HK-2 (cell line): ENCODE data around the gene APOBEC2.

ENCODE experiments used
- DNase-seq: peaks from one replicate; pipeline ENCODE4 v3.0.0-alpha.2; 2018; ENCODE audit not compliant: unreplicated experiment

Gene APOBEC2

DNA sequence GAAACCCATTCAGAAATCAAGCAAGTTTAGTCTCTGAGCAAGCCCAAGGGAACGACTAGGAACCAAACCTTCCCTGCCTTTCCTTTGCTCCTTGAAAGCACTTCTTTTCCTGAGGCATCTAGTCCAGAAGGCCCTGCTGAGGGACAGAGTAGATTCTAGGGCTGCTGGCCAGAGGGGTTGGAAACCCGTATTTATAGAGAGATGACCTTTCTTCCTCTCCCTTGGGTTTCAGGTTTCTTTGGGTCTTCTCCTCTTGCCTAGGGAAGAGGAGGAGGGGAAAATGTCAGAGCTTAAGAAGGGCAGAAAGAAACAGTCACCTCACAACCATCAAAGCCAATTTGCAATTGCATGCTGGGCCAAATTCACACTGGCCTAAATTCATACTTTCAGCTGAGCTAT is 5.8 kb downstream of the APOBEC2 start:
- DNase-seq, result no peak

DNA sequence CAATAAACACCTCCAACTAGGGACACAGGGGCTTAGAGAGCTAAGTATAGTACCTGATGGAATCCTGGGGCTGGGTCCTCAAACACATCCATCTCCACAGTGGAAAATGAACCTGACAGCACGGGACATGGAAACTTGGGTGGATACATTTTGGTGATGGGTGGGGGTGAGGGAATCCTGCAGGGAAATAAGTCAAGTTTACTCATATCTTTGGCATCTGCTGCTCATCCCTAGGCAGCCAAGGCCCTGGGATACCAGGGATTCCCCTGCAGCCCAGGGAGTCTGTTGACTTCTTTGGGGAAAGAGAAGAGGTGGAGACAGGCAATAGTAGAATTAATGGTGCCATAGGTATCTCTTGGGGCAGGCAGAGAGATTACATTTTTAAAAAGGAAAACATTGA is 6.6 kb downstream of the APOBEC2 start:
- no peak for DNase-seq

DNA sequence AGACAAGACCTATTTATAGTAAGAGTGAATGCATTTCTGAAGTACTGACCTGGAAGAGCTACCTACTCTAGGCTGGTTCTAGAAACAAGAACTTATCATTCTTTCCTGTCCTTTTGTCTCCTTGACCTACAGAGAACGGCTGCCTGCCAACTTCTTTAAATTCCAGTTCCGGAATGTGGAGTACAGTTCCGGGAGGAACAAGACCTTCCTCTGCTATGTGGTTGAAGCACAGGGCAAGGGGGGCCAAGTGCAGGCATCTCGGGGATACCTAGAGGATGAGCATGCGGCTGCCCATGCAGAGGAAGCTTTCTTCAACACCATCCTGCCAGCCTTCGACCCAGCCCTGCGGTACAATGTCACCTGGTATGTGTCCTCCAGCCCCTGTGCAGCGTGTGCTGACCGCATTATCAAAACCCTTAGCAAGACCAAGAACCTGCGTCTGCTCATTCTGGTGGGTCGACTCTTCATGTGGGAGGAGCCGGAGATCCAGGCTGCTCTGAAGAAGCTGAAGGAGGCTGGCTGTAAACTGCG is 8.3 kb downstream of the APOBEC2 start:
- no peak for DNase-seq

GRCh38 chr6:41062056-41062455 is 9.1 kb downstream of the APOBEC2 start:
- DNase-seq, result no peak

DNA sequence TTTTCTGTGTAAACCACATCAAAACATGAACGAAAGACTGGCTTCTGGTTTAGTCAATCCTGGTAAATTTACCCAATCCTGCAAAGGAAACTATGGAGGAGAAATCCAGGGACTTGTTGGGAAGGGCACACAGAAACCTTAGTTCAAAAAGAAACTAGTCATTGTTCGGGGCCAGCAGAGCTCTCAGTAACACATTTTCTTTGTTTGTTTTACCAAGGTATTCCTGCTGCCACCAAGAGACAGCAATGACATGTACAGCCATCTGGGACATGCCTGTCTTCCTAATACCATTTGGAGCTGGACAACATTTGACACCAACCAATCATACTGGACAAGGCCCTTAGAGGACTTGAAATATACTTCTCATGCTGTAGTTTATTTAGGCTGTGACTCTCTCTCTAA is 10.9 kb downstream of the APOBEC2 start:
- DNase-seq, result no peak

DNA sequence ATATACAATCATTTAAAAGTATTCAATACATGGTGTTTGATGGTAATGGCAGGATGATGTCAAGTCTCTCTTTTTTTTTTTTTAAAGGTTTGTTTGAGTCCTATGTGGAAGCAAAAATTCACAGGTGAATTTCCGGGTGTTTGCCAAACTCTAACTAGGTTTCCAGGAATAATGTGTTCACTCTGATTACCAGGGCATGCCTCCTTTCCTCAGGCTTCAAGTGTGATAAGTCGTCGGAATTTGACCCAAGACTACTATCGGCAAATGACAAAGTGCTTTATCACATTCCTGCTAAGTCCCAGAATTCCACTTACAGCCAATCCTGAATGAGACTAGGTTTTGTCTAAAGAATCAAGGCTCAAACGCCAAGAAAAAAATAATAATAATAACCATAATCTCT is 11.8 kb downstream of the APOBEC2 start:
- no peak for DNase-seq

DNA sequence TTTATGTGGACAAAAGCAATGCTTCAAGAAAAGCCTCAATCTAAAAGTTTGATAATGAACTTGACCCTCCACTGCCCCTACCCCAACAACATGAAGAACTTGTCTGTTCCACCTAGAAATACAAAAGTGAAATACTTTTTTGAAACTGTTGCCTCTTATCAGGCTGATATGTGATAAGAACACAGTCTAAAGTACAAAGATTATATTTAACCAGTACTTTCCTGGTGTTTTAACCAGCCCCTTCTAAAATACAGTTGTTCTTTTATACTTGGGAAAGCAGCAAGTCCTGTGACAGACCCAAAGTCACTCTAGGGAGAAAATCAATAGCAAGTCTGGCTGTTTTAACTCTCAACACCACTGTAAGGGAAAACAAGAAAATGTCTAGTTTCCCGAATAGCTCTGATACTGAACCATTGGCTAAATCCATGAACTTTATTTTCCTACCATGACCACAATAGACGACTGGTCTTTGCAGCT is 12.6 kb downstream of the APOBEC2 start:
- no peak for DNase-seq

DNA sequence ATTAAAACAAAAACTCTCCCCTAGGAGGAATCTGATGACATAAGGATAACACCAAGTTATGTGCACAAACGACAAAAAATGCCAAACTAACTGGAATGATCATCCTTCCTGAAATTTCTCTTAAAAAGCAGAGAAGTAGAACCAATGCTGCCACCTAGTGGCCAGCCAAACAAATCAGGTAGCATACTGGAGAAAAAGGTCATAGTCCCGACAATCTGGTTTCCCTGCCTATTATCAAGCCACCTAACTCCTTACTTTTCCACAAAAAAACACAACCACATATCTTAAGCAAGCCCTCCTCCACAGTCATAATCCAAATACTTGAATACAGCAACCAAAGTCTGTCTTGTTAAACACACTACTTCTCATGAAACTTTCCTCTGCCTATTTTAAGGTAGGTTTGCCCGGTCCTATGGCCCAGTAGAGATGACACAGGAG is 13.9 kb downstream of the APOBEC2 start:
- peak; percentile 64 for DNase-seq

- DNase-seq, result no peak
Measured at GRCh38 chr6:41071501-41071922, 18.5 kb downstream of the APOBEC2 start.

GRCh38 chr6:41071923-41072835 is 19.2 kb downstream of the APOBEC2 start, which contains the start of gene OARD1:
OARD1 (minus strand) TSS chr6:41072356; CDS start chr6:41071634, 722 bp downstream.
- peak; percentile 100 for DNase-seq

- no peak for DNase-seq
Measured at GRCh38 chr6:41072836-41073202, 19.8 kb downstream of the APOBEC2 start, which contains the start of gene NFYA. NFYA (plus strand) TSS chr6:41072974; CDS start chr6:41079090, 6,116 bp downstream.

- DNase-seq, result peak; percentile 79
Measured at GRCh38 chr6:41073203-41073967, 20.4 kb downstream of the APOBEC2 start.

- DNase-seq, result no peak
Measured at GRCh38 chr6:41073968-41074691, 21.1 kb downstream of the APOBEC2 start.

DNA sequence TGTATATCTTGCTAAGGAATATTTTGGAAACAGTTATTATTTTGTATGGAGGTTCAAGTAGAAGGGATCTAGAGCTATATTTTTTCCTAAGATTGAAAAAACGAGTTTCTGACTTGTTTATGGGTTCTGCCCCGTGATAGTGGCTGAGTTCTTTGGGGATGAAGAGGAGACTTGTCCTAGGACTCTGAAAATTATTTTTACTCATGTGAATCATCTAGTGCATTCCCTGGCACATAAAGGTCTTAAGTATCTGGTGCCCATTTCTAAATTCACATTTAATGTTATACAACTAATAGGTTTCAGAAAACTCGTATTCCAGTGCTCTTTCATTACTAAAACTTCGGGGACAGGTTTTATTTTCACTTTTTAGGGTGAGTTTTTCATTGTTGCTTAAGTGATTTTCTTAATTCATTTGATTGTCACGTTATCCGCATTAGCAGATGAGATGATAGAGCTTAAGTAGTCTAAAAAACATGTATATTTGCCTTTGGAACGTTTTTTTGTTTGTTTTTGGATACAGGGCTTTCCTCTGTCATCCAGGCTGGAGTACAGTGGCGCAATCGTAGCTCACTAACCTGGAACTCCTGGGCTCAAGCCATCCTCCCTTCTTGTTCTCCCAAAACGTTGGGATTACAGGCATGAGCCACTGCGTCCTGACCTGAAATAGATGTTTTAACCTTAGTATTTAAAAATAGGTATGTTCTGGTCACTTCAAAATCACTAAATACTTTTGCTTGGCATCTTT is 21.9 kb downstream of the APOBEC2 start:
- DNase-seq, result no peak

DNA sequence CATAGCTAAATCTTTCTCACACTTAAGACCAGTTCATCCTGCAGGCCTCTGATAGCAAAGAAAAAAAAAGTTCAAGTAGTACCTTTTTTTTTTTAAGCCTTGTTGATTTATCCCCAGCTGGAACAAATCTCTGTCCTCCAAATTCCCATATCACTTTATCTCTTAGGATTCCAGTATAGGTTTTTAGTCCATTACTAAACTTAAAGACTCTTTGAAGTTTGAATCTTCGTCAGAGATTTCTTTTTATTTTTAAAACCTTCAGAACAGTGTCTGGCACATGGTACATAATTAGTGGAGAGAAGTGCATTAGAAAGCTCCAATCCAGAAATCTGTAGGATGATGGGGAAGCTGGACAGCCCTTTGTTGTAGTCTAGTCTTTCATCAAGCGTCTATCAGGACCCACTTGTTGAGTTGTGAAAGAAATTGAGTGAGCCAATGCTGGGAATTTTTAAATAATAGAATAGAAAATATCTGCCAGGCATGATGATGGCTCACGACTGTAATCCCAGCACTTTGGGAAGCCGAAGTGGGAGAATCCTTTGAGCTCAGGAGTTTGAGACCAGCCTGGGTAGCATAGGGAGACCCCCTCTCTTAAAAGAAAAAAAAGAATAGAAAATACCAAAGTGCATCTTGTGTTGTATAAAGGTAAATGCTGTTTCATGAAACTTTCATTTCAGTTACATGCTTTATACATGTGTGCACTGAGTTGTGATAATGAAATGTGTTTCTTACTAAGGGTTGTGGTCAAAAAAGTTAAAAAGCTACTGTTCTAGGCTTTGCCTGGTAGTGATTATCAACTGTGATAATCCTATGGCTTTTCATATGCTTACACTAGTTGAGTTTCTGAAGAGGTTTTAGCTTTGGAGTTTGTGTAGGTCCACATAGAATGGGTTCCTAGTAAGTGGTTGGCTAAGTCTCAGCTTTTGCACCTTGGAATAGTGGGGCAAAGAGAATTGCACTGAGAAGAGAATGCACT is 22.9 kb downstream of the APOBEC2 start:
- no peak for DNase-seq

DNA sequence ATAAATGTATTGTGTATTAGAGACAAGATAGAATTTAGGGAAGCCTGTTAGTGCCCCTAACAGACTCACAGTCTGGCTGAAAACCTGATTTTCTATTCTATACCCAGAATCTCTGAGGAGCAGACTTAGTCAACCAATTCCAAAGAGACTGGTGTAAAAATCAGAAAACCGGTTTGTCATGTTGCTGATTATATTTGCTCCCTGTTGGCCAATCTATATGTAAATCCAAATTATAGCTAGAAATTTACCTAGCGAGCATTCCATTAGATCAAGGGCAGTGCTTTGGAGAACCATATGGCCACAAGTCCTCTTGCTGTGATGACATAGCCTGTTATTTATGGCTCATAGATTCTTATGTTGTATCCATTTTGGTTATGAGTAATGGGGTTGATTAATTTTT is 24.5 kb downstream of the APOBEC2 start:
- no peak for DNase-seq

GRCh38 chr6:41078101-41078500 is 25.1 kb downstream of the APOBEC2 start:
- no peak for DNase-seq

DNA sequence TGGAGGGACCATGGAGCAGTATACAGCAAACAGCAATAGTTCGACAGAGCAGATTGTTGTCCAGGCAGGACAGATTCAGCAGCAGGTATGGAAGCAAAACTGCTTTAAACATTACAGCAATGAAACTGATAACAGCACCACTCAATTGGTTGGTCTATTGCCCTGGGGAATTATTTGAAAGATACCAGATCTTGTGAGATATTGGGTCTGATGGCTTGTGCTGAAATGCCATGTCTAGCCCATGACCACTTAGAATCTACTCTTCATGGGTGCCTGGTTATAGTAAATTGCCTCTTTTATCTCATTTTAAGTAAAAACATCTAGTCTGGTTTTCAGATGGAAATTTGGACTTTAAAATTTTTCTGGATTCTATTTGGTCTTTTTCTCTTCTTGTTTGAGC is 26.1 kb downstream of the APOBEC2 start:
- DNase-seq, result no peak

DNA sequence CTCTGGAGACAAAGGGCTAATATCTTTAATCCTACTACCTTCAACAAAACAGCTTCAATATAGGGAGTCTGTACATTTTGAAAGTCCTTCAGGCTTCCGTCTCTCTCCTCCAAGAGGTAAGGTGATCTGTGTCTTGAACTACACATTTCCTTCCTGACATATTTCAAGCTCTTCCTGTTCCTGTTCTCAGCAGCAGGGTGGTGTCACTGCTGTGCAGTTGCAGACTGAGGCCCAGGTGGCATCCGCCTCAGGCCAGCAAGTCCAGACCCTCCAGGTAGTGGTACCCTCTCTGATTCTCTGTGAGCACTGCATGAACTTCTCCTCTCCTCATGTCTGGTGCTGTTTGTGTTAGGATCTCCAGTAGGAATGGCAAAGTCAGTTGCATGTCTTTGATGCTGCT is 27.6 kb downstream of the APOBEC2 start:
- DNase-seq, result no peak

DNA sequence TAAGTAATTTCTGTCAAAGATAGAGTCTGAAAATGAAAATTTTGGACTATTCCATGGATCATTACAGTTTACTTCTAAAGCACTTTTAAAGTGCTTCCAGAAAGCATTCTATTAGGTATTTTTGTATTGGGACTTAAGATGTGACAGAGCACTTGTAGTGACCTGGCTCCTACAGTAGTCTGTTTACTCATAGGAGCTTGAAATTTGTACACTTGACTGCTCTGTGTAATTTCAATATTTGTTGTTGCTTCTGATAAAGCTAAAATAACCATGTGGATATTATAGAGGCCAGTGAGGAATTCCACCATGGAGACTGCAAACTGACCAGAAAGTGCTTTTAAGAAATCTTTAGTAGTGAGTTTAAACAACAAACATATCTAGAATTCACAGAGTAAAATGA is 30.1 kb downstream of the APOBEC2 start:
- no peak for DNase-seq
